ENCODE results near the gene UNC5C.

UNC5C gene

GRCh38 chr4:95517576-95518345, 31.0 kb downstream of the UNC5C start:
- DNase-seq = no peak

- DNase-seq = peak; percentile 33
Observed at GRCh38 chr4:95516528-95517017, 32.2 kb downstream of the UNC5C start.

- DNase-seq = no peak
Observed at GRCh38 chr4:95515589-95515988, 33.2 kb downstream of the UNC5C start.

- no peak for DNase-seq
Observed at GRCh38 chr4:95513022-95513421, 35.8 kb downstream of the UNC5C start.

GRCh38 chr4:95511477-95511876, 37.3 kb downstream of the UNC5C start:
- DNase-seq = no peak

- no peak for DNase-seq
Observed at GRCh38 chr4:95510877-95511276, 37.9 kb downstream of the UNC5C start.

- no peak for DNase-seq
Observed at GRCh38 chr4:95510145-95510544, 38.6 kb downstream of the UNC5C start.

- no peak for DNase-seq
Observed at GRCh38 chr4:95508421-95508820, 40.4 kb downstream of the UNC5C start.

GRCh38 chr4:95507561-95507960, 41.2 kb downstream of the UNC5C start:
- DNase-seq = no peak

GRCh38 chr4:95507147-95507546, 41.6 kb downstream of the UNC5C start:
- DNase-seq = no peak

GRCh38 chr4:95506264-95506663, 42.5 kb downstream of the UNC5C start:
- DNase-seq = no peak

GRCh38 chr4:95505799-95506198, 43.0 kb downstream of the UNC5C start:
- no peak for DNase-seq

GRCh38 chr4:95505151-95505550, 43.6 kb downstream of the UNC5C start:
- DNase-seq = no peak

- DNase-seq = no peak
Observed at GRCh38 chr4:95504501-95504900, 44.3 kb downstream of the UNC5C start.

- DNase-seq = no peak
Observed at GRCh38 chr4:95500361-95500760, 48.4 kb downstream of the UNC5C start.

GRCh38 chr4:95499291-95499696, 49.5 kb downstream of the UNC5C start:
- DNase-seq = no peak

GRCh38 chr4:95494186-95494585, 54.6 kb downstream of the UNC5C start:
- DNase-seq = no peak

- no peak for DNase-seq
Observed at GRCh38 chr4:95478679-95479078, 70.1 kb downstream of the UNC5C start.

- no peak for DNase-seq
Observed at GRCh38 chr4:95476121-95476520, 72.7 kb downstream of the UNC5C start.

- no peak for DNase-seq
Observed at GRCh38 chr4:95472534-95472933, 76.2 kb downstream of the UNC5C start.

- DNase-seq = no peak
Observed at GRCh38 chr4:95470622-95471021, 78.2 kb downstream of the UNC5C start.

- DNase-seq = no peak
Observed at GRCh38 chr4:95469617-95470016, 79.2 kb downstream of the UNC5C start.

- DNase-seq = no peak
Observed at GRCh38 chr4:95466791-95467190, 82.0 kb downstream of the UNC5C start.

GRCh38 chr4:95465010-95465409, 83.8 kb downstream of the UNC5C start:
- no peak for DNase-seq

GRCh38 chr4:95462921-95463320, 85.9 kb downstream of the UNC5C start:
- DNase-seq = no peak
